ENCODE measurements around the gene POLD1. TPM values are rescaled to one million over a fixed set of nuclear protein-coding genes. Genes with fewer than 3 reads are reported as not detected.

POLD1 gene
- total RNA-seq, 1 experiment from 2014 or later: 143 TPM

DNA sequence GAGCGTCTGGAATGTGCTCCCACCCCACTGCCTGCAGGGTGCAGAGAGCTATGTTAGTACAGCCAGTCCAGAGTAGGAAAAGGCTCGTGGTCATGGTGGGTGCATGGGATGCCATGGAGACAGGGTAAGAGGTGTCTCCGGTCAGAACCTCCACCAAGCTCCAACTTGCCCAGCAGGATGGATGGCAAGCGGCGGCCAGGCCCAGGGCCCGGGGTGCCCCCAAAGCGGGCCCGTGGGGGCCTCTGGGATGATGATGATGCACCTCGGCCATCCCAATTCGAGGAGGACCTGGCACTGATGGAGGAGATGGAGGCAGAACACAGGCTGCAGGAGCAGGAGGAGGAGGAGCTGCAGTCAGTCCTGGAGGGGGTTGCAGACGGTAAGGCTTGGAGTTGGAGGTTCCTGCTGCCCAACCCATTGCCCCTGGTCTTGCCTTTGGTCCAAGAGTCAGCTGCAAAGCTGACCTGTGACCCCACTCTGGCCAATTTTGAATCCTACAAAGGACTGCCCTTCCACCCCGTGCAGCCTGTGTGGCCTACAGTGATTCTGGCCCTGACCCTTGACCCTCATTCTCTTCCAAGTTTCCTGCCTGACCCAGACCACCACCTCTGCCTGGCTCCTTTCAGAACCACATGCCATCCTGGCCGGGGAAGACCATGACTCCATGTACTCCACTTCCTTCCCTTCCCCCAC is 14.7 kb downstream of the POLD1 start:
- TF ChIP-seq EZH2 (IDR thresholded peaks at IDR 0.05; ENCODE audit: borderline replicate concordance, low read depth, low read length, poor library complexity, severe bottlenecking): no peak
- H3K27ac ChIP-seq (ENCODE audit: low read depth, low read length, poor library complexity, severe bottlenecking): no peak overlapping the region
- BruUV-seq (replicated peaks): no TSS peak
- H3K27me3 ChIP-seq (replicated peaks; ENCODE audit: insufficient read depth, low read depth, low read length, poor library complexity): no peaks in the 10 kb centered on the region
- no peak for DNase-seq (ENCODE audit: low spot score)
- intact Hi-C loops (cut with micrococcal nuclease; ENCODE audit: unreplicated experiment): no loop called here
- ChIA-PET POLR2A (ENCODE audit: low non-redundant PET) (interaction anchor here (0.6 kb wide), 1 partner anchor 1917 kb away, joined by 4 read pairs; no protein-coding TSS in a partner anchor), CTCF (interaction anchor here (0.6 to 0.7 kb wide), 2 partner anchors 11 to 154 kb away, joined by 3 to 9 read pairs; no protein-coding TSS in a partner anchor)
- no peak overlapping the region for H3K4me3 ChIP-seq (ENCODE audit: low read depth, low read length, poor library complexity, severe bottlenecking)
- no peaks in the 10 kb centered on the region for H3K9me3 ChIP-seq (ENCODE audit: low read depth, low read length, poor library complexity, severe bottlenecking)
- peaks cover 25% of the 10 kb centered on the region for H3K36me3 ChIP-seq (ENCODE audit: insufficient read depth, low read length, poor library complexity, severe bottlenecking)
- H3K4me1 ChIP-seq (ENCODE audit: insufficient read depth, low read length, poor library complexity, severe bottlenecking): no peaks in the 10 kb centered on the region

DNA sequence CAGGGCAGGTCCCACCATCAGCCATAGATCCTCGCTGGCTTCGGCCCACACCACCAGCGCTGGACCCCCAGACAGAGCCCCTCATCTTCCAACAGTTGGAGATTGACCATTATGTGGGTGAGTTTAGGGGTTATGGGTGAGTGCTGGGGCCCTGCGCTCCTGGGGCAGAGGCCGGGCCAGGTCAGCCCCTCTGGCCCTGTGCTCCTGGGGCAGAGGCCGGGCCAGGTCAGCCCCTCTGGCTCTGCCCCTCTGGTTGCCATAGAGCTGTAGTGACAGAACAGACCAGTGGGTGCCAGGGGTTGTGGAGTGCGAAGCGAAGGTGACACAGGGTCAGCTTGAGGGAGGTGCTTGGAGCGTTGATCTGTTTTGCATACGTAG is 15.2 kb downstream of the POLD1 start:
- H3K27ac ChIP-seq (ENCODE audit: low read depth, low read length, poor library complexity, severe bottlenecking): no peak overlapping the region
- ChIA-PET POLR2A (ENCODE audit: low non-redundant PET) (interaction anchor here (0.6 kb wide), 1 partner anchor 1916 kb away, joined by 4 read pairs; no protein-coding TSS in a partner anchor), CTCF (no interaction called here)
- no peaks in the 10 kb centered on the region for H3K27me3 ChIP-seq (replicated peaks; ENCODE audit: insufficient read depth, low read depth, low read length, poor library complexity)
- H3K9me3 ChIP-seq (ENCODE audit: low read depth, low read length, poor library complexity, severe bottlenecking): no peaks in the 10 kb centered on the region
- DNase-seq (ENCODE audit: low spot score): no peak
- intact Hi-C loops (cut with micrococcal nuclease; ENCODE audit: unreplicated experiment): no loop called here
- no peak overlapping the region for H3K4me3 ChIP-seq (ENCODE audit: low read depth, low read length, poor library complexity, severe bottlenecking)
- H3K4me1 ChIP-seq (ENCODE audit: insufficient read depth, low read length, poor library complexity, severe bottlenecking): no peaks in the 10 kb centered on the region
- H3K36me3 ChIP-seq (ENCODE audit: insufficient read depth, low read length, poor library complexity, severe bottlenecking): peaks cover 28% of the 10 kb centered on the region
- no TSS peak for BruUV-seq (replicated peaks)
- no peak for TF ChIP-seq EZH2 (IDR thresholded peaks at IDR 0.05; ENCODE audit: borderline replicate concordance, low read depth, low read length, poor library complexity, severe bottlenecking)
- TF ChIP-seq, protein P1, sequence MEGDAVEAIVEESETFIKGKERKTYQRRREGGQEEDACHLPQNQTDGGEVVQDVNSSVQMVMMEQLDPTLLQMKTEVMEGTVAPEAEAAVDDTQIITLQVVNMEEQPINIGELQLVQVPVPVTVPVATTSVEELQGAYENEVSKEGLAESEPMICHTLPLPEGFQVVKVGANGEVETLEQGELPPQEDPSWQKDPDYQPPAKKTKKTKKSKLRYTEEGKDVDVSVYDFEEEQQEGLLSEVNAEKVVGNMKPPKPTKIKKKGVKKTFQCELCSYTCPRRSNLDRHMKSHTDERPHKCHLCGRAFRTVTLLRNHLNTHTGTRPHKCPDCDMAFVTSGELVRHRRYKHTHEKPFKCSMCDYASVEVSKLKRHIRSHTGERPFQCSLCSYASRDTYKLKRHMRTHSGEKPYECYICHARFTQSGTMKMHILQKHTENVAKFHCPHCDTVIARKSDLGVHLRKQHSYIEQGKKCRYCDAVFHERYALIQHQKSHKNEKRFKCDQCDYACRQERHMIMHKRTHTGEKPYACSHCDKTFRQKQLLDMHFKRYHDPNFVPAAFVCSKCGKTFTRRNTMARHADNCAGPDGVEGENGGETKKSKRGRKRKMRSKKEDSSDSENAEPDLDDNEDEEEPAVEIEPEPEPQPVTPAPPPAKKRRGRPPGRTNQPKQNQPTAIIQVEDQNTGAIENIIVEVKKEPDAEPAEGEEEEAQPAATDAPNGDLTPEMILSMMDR (conservative IDR thresholded peaks at IDR 0.05; ENCODE audit: low read depth, low read length): no peak

DNA sequence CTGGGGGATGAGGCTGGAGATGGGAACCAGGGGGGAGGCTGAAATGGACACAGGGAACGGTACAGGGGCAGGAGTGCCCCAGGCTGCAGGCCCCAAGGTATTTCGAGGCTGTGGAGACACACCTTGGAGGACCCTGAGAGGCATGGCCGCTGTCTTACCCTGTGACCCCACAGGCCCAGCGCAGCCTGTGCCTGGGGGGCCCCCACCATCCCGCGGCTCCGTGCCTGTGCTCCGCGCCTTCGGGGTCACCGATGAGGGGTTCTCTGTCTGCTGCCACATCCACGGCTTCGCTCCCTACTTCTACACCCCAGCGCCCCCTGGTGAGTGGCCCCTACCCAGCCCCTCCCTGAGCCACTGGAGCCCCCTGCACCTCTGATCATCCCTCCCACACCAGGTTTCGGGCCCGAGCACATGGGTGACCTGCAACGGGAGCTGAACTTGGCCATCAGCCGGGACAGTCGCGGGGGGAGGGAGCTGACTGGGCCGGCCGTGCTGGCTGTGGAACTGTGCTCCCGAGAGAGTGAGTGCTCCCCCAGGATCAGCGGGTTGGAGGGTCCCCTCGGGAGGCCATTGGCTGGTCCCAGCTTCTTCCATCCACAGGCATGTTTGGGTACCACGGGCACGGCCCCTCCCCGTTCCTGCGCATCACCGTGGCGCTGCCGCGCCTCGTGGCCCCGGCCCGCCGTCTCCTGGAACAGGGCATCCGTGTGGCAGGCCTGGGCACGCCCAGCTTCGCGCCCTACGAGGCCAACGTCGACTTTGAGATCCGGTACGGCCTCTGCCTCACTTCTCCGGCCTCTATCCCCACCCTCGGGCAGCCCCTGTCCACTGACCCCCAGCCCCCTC is 17.7 kb downstream of the POLD1 start:
- no peaks in the 10 kb centered on the region for H3K4me1 ChIP-seq (ENCODE audit: insufficient read depth, low read length, poor library complexity, severe bottlenecking)
- H3K9me3 ChIP-seq (ENCODE audit: low read depth, low read length, poor library complexity, severe bottlenecking): no peaks in the 10 kb centered on the region
- ChIA-PET POLR2A (ENCODE audit: low non-redundant PET) (no interaction called here), CTCF (no interaction called here)
- peaks cover 38% of the 10 kb centered on the region for H3K36me3 ChIP-seq (ENCODE audit: insufficient read depth, low read length, poor library complexity, severe bottlenecking)
- intact Hi-C loops (cut with micrococcal nuclease; ENCODE audit: unreplicated experiment): no loop called here
- H3K4me3 ChIP-seq (ENCODE audit: low read depth, low read length, poor library complexity, severe bottlenecking): no peak overlapping the region
- no peak for DNase-seq (ENCODE audit: low spot score)
- TSS peak; percentile 30 for BruUV-seq (replicated peaks)
- no peaks in the 10 kb centered on the region for H3K27me3 ChIP-seq (replicated peaks; ENCODE audit: insufficient read depth, low read depth, low read length, poor library complexity)
- no peak overlapping the region for H3K27ac ChIP-seq (ENCODE audit: low read depth, low read length, poor library complexity, severe bottlenecking)
- TF ChIP-seq, protein P1 (conservative IDR thresholded peaks at IDR 0.05; ENCODE audit: low read depth, low read length): no peak
- no peak for TF ChIP-seq EZH2 (IDR thresholded peaks at IDR 0.05; ENCODE audit: borderline replicate concordance, low read depth, low read length, poor library complexity, severe bottlenecking)

All from A673 (cell line).